GM19238 (cell line): Measurements from ENCODE around the gene RIC8B.

Experiments
- DNase-seq: peaks from one replicate; pipeline ENCODE4 v3.0.0; 2011; ENCODE audit warnings: low spot score; ENCODE audit not compliant: insufficient read length

The RIC8B gene

GRCh38 chr12:106801167-106801708 is 26.8 kb downstream of the RIC8B start:
- DNase-seq = no peak

- no peak for DNase-seq
Observed at GRCh38 chr12:106801830-106802533, 27.5 kb downstream of the RIC8B start.

DNA sequence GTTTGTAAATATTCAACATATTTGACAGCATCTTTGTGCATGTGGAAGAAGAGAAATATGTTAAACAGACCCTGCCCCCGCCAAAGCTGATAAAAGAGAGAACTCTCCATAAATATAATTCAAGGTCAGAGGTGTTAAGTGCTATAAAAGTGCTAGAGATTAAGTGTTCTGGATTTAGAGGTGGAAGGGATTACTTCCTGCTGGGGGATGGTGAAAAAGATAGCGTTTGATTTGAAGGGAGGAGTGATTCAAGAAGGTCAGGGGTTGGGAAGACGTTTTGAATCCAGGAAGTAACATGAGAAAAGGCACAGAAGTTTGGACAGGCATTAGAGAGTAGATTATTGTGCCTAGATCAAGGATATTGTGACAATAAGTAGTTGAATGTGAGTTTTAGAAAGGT is 30.2 kb downstream of the RIC8B start:
- no peak for DNase-seq

DNA sequence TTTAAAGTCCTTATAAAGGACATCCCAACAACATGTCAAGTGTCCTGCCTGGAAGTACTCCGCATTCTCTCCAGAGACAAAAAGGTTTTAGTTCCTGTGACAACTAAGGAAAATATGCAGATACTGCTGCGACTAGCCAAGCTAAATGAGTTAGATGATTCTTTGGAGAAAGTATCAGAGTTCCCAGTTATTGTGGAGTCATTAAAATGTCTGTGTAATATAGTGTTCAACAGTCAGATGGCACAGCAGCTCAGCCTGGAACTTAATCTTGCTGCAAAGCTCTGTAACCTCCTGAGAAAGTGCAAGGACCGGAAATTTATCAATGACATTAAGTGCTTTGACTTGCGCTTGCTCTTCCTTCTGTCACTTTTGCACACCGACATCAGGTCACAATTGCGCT is 40.2 kb downstream of the RIC8B start:
- no peak for DNase-seq

GRCh38 chr12:106815741-106816140 is 41.3 kb downstream of the RIC8B start:
- no peak for DNase-seq

- DNase-seq = no peak
Observed at GRCh38 chr12:106816231-106816630, 41.7 kb downstream of the RIC8B start.

GRCh38 chr12:106819991-106820390 is 45.5 kb downstream of the RIC8B start:
- no peak for DNase-seq

DNA sequence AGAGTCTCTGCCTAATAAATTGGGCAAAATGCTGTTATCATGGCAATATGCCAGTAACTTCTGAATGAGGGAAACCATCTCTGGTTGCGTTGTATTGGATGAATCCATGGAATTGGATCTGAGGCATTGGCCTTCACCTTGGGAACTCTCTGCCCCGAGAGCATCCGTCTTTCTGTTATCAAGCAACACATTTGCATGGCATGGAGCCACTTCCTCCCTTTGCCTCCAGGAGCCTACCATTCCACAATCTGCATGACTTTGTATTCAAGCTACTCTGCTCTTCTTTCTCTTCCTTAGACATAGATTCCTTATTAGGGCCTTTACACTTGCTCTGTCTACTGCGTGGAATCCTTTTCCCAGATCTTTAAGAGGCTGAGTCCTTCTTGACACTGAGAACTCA is 57.2 kb downstream of the RIC8B start:
- no peak for DNase-seq

- DNase-seq = no peak
Observed at GRCh38 chr12:106837782-106838181, 63.3 kb downstream of the RIC8B start.

DNA sequence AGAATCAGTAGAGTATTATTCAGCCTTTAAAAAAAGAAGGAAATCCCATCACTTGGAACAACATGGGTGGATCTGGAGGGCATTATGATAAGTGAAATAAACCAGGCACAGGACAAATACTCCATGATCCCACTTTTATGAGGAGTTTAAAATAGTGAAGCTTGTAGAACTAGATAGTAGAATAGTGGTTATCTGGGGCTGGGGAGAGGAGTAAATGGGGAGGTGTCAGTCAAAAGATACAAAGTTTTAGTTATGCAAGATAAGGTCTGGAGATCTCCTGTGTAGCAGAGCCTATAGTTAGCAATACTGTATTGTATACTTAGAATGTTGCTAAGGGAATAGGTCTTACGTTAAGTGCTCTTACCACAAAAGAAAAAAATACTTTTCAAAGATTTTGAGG is 64.9 kb downstream of the RIC8B start:
- DNase-seq = no peak

DNA sequence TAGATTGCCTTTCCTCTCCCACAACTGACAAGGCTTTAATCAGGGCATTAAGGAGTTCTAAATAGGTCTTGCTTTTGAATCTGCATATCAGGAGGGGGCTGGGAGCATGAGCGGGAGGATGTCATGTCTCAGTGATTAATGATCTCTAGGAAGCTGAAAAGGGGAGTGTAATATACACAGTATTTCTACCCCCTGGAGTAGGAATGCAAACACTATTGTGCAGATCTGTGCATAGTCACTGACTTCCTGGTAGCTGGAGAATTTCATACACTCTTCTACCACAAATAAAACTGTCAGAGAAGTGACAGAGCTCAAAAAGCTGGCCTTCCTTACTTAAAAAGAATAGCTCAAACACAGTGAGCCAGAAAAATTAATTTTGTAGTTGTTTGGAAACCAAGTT is 65.8 kb downstream of the RIC8B start:
- DNase-seq = no peak

GRCh38 chr12:106841510-106842302 is 67.2 kb downstream of the RIC8B start:
- DNase-seq = peak; percentile 16

- DNase-seq = no peak
Observed at GRCh38 chr12:106845902-106846301, 71.4 kb downstream of the RIC8B start.

GRCh38 chr12:106847861-106848260 is 73.4 kb downstream of the RIC8B start:
- no peak for DNase-seq

DNA sequence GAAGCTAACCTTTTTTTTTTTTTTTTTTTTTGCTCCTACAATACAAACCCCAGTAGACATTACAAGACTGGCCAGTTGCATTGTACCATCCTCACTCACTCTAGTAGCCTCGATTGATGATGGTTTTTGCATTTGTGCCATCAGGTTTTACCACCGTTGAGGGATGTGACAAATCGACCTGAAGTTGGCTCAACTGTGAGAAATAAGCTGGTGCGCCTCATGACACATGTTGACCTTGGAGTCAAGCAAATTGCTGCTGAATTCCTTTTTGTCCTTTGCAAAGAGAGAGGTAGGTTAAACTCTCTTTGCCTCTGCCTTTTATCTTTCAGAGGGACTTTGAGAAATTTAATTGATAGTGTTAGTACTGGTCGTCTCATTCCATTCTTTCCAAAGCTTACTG is 76.8 kb downstream of the RIC8B start:
- no peak for DNase-seq

DNA sequence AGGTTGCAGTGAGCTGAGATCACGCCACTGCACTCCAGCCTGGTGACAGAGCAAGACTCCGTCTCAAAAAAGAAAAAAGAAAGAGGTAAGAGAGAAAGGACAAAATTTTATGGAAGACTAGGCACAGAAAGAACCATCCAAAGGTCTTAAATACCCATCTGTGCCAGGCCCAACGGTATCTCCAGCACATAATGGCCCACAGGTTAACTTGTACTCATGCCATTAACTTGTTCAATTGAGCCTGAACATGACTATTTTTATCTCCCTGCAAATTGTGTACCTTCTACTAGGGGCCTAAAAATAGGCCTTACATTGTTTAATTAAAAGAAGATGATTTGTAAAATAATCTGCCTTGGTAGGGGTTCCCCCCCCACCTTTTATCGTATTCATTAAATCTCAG is 80.2 kb downstream of the RIC8B start:
- no peak for DNase-seq

- DNase-seq = no peak
Observed at GRCh38 chr12:106855221-106855758, 80.8 kb downstream of the RIC8B start.

DNA sequence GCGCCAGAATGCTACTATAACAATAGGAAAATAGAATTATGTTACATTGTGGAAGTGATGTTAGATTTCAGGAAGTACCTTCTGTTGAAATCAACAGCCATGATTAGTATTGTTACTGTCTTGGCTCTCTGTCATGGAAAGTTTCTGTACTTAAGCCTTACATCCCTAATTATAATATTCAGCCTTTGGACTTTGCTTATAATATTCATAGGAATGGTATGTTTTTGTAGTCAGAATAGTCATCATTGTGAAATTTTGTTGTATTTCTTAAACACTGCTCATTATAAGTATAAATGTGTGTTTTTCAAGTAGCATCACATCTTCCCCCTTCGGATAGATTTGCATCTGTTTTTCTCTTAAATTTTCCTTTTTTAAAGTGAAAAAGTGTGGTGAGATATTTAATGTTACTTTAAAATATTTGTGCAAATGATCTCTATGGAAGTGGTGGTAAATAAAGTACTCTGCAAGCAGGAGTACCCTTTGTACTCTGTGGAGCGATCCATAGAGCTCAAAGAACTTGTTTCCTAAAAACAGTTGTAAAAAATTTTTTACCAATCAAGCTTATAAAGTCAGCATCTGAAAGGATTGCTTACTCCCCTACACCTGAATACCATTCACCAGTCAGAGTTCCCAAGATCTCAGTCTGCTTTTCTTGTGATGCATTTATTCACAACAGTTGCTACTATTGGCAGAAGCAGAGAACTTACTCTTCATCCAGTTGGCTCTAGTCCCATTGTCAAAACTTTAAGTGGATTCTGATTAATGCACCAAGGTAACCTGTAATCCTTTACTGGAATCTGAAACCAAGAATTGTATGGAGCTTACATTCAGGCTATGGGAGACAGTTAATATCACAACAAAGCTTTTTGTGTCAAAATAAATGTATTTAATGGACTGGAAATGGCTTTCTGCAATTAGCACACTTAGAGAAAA is 87.8 kb downstream of the RIC8B start:
- DNase-seq = no peak

DNA sequence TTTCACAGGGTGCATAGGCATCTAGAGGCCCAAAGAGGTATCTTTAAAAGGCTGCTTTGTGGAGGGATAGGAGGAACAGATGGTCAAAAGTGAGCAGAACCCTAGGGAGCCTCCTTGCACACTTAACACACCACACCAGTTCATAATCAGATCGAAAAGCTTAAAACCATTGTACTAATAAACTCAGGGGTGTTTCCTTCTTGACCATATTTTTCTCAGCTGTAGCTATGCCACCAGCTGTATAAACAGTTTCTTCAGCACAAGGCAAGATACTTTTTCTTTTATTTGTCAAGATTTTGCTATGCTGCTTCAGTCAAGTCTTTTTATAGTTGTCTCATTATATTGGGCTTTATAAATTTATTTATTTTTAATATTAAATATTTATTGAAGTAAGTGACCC is 88.7 kb downstream of the RIC8B start:
- DNase-seq = no peak

DNA sequence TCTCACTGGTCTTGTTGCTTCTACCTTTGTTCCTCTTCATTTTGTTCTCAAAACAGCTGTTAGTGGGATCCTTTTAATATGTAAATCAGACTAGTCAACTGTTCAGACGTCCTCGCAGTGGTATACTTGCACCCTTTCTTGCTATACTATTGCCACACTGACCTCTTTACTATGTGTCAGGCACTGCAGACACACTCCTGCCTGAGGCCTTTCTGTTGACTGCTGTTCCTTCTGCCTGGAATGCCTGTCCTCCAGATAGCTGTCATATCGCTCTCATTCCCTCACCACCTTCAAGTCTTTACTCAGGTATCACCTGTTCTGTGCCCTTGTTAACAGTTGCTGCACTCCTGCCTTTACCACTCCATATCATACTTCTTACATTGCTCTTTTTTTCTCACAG is 91.2 kb downstream of the RIC8B start:
- DNase-seq = no peak

DNA sequence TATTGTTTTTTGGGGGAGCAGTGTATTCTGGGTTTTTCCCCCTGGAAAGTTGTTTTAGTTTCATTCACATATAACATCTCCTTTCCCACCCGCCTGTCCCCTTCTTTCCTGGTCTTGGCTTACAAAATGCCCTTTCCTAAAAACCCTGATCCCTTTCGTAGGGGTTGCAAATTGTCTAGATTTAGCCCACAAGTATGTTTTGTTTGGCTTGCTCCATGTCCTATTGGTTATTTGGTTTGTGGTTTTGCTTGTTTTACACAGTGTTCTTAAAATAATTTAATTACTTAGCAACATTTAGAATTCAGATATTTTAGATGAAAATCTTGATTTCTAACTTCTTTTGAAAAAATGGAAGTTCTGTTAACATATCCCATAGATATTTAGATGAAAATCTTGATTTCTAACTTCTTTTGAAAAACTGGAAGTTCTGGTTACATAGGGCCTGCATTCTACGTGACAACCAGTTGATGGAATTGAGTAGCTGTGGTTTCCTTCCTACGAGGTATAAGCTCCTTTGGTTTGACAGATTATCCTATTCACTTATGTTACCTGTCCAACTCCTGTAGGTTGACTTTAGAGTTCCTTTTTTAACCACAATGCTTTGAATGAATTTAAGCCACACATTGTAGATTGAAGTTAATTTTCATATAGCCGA is 92.1 kb downstream of the RIC8B start:
- DNase-seq = no peak
